NCI-H2227 treated with DMSO at 0.1 percent for 48 hours (cell line): ENCODE results near the gene WWOX.
"Not testable (repeated sequence)": the region's sequence is repeated elsewhere in the genome, so short reads cannot be mapped to it uniquely, and the experiment has no call there.

Experiments
- DNase-seq: peaks from one replicate; lab custom pipeline; 2025; lab: John Stamatoyannopoulos, UW

WWOX gene

GRCh38 chr16:78690510-78690909, 591.1 kb downstream of the WWOX start:
- no peak for DNase-seq

DNA sequence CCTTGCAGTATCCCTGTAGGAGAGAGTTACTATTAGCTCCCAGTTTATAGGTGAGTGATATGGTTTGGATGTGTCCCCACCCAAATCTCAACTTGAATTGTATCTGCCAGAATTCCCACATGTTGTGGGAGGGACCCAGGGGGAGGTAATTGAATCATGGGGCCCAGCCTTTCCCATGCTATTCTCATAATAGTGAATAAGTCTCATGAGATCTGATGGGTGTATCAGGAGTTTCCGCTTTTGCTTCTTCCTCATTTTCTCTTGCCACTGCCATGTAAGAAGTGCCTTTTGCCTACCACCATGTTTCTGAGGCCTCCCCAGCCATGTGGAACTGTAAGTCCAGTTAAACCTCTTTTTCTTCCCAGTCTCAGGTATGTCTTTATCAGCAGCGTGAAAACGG, 592.3 kb downstream of the WWOX start:
- DNase-seq, result not testable (repeated sequence)

GRCh38 chr16:78693496-78693895, 594.0 kb downstream of the WWOX start:
- no peak for DNase-seq

DNA sequence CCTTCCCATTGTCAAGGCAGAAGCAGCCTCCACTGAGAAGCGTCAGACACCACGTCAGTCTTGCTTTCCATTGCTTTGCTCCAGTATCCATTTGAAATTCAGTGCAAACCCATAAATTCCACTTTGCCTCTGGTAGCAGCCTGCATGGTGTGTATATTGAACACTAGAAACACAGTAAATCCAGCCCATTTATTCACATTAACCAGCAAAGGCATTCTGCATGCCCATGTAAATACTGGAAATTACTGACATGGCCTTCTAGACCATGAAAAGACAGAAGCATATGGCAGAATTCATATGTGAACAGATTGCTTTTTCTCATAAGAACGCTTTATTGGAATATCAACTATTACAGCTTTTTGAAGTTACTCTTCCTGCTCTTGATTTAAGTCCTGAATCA, 595.0 kb downstream of the WWOX start:
- DNase-seq, result no peak

DNA sequence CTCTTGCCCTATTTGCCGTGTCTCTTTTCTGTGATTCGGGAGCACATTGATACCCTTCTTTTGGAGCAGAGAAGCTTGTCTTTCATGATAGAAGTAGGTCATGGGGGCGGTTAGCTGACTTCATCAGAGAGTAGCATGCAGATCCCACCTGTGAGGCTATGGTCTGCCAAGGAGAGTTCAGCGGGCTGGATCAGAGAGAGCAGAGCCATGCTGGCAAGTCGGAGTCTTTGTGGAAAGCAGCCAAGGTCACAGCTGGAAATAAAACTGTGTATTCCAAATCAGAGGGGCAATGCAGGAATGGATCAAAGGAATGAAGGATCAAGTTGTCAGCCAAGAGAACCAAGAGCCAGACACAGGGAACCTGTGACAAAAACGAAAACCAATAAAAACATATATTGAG, 595.9 kb downstream of the WWOX start:
- no peak for DNase-seq

DNA sequence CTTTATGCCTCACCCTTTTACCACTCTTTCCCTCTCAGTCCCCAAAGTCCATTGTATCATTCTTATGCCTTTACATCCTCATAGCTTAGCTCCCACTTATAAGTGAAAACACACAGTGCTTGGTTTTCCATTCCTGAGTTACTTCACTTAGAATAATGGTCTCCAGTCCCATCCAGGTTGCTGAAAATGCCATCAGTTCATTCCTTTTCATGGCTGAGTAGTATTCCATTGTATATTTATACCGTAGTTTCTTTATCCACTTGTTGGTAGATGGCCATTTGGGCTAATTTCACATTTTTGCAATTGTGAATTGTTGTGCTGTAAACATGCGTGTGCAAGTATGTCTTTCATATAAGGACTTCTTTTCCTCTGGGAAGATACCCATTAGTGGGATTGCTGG, 597.3 kb downstream of the WWOX start:
- no peak for DNase-seq

GRCh38 chr16:78697426-78697825, 598.0 kb downstream of the WWOX start:
- DNase-seq, result no peak

DNA sequence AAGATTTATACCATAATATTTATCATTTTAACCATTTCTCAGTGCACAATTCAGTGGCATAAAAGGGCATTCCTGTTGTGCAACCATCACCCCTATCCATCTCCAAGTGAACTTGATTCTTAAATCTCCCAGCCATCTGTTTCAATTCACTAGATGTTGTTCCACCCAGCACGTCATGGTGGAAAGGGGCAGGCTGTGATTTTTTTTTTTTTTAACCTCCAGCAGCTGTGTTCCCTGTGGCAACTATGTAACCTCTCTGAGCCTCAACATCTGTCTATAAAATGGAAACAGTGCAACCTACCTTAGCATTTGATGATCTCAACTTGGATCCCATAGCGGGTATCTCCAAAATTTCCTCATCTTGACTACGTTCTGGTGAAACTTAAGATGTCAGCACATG, 604.5 kb downstream of the WWOX start:
- no peak for DNase-seq

DNA sequence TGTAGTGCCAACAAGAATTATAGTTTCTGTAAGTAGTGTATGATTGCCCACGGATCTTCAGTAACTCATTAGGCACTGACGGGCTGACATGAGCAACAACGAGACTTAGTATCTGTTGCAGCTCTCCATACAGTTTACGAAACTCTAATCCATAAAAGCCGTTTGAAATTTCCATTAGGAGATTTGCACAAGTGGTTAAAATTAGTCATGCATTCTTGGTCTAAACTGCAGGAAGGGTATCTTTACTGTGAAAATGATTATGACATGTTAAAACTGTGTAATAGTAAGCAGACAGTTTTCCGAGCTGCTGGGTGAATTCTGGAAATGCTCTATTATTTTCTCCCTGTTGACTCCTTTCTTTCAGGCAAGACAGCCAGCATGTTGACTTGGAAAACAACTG, 605.0 kb downstream of the WWOX start:
- DNase-seq, result no peak

DNA sequence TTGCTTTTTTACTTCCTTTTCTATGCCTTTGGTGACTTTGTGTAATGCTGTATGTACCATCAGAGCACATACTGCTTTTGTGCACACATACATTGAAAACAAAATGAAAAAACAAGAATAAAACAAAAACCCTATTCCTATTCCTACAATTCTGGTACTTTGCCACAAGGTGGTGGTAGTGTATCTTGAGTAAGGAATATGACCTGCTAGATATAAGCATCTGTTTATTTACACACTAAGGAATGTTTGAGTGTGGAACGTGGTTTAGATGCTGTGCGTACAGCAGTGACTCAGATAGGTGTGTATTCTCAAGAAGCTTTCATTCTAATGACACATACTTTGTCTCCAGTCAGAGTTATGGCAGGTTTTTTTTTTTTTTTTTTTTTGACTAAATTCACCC, 606.2 kb downstream of the WWOX start:
- DNase-seq, result no peak

DNA sequence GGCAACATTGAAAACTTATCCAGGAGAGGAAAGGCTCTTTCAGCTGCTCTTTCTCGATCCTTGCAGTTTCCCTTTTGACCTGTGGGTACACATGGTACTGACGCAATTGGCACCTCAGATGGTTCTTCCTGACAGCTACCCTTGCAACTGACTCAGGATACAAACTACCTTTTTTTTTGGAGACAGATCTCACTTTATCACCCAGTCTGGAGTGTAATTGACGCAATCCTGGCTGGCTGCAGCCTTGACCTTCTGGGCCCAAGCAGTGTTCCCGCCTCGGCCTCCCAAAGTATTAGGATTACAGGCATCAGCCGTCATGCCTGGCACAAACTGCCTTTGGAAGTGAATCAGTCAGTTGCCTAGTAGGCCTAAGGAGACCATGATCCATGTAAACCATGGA, 607.2 kb downstream of the WWOX start:
- no peak for DNase-seq

GRCh38 chr16:78709137-78709884, 609.9 kb downstream of the WWOX start:
- no peak for DNase-seq

GRCh38 chr16:78715106-78715505, 615.7 kb downstream of the WWOX start:
- no peak for DNase-seq

DNA sequence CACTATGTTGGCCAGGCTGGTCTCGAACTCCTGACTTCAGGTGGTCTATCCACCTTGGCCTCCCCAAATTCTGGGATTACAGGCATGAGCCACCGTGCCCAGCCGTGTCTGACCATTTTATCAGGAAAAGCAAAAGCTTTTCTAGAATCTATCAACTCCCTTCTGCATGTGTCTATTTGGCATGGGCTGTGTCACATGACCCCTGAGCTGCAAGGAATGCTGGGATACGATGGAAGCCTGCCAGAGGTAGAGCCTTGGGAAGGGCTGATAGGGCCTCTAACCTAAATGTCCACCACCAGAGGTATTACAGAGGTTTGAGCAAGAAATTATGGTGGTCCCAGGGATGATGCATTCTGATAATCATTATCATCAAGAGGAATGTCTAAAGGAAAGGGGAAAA, 616.2 kb downstream of the WWOX start:
- DNase-seq, result no peak

DNA sequence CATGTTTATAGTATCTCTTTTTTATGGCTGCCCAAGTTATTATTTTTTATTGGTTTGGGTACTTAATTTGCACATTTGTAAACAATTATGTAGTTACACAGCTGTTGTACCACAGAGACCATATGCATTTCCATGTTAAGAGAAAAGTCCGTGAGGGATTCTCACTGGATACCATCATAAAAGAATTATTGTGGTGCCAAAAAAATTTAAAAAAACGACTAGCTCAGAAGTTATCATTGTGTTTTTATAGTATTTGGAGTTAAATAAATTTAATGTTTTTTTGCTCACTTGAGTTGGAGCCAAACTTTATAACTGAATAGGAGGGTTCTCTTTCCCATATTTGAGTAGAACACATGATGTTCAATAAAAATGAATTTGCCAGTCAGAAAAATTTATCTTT, 618.7 kb downstream of the WWOX start:
- DNase-seq, result no peak

DNA sequence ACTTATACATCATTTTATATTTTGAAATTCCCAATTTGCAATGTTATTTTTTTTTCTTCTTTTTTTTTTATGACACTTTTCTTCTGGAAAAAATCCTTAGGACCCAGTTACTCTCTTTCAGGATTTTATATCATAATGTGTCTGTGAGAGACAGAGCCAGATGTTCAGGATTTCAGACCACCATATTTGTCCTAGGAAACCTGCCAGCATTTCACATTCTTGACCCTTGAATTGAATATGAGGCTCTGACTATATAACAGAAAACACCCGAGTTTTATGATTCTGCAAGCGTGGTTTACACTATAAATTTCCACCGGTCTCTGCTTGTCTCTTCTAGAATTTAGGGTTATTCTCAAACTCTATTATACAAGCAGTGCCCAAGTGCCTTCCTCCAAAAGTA, 621.0 kb downstream of the WWOX start:
- DNase-seq, result no peak

GRCh38 chr16:78727536-78727935, 628.1 kb downstream of the WWOX start:
- no peak for DNase-seq

- DNase-seq, result no peak
These were observed 630.2 kb downstream of the WWOX start for GRCh38 chr16:78729687-78730086.

DNA sequence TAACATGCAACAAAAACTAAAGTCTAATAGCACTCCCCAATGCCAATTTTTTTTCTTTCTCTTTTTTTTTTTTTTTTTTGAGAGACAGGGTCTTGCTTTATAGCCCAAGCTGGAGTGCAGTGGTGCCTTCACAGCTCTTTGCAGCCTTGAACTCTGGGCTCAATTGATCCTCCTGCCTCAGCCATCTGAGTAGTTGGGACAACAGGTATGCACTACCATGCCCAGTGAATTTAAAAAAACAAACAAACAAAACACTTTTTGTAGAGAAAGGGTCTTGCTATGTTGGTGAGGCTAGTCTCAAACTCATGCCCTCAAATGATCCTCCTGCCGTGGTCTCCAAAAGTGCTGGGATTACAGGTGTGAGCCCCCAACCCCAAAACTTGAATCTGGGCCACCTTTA, 632.3 kb downstream of the WWOX start:
- DNase-seq, result no peak

- DNase-seq, result no peak
These were observed 633.2 kb downstream of the WWOX start for GRCh38 chr16:78732696-78733095.

GRCh38 chr16:78735337-78735736, 635.9 kb downstream of the WWOX start:
- DNase-seq, result no peak

DNA sequence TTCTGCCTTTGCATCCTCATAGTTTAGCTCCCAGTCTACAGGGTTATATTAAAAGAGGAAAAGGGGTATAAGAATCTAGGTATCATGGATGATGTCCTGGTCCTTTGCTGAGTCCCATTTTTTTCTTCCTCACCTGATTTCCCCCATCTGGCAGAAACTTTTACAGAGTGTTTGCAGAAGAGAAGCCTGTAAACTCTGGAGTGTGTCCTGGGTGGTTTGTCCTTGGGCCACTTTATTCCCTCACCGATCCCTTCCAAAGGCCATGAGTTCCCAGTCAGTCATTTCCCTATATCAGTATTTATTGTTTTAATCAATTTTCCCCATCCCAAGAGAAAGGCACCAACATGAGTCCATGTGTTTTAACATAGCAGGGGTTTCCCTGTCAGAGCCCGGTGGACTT, 638.2 kb downstream of the WWOX start:
- no peak for DNase-seq

GRCh38 chr16:78738557-78738956, 639.1 kb downstream of the WWOX start:
- no peak for DNase-seq

DNA sequence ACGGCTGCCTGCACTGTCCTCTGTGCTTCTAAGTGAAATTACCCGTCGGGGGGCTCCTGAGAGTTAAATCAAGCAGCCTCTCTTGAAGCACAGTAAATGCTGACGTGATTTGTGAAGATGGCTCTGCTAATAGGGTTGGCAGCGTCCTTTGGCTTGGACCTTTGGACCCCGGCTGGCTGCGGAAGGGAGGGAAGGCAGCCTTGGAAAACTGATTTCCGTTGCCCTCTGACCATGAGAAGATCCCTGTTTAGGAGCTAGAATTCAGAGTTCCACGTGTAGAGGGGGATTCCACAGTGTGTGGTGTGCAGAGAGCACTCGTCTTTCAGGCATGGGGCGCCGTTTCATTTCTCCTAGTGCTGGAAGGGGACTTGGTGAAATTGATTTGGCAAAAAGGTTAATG, 640.8 kb downstream of the WWOX start:
- DNase-seq, result no peak
